Measurements from ENCODE around the gene AGPAT1. TPM values are rescaled to one million over a fixed set of nuclear protein-coding genes. Genes with fewer than 3 reads are reported as not detected.

The AGPAT1 gene
- total and polyA plus RNA-seq, 8 donors = 55.5 to 78.4 (median 69.8) TPM

GRCh38 chr6:32139590-32139989 is 36.3 kb downstream of the AGPAT1 start:
- peaks cover 0 to 36% of the 10 kb centered on the region in 2 donors for H3K27me3 ChIP-seq
- intact Hi-C loops (cut with DNase I) = no loop called here
- no peak for TF ChIP-seq CTCF (IDR thresholded peaks at IDR 0.05)
- H3K4me3 ChIP-seq = no peak overlapping the region
- H3K4me1 ChIP-seq = no peaks in the 10 kb centered on the region
- DNase-seq = no peak
- ATAC-seq = no peak
- no peak overlapping the region for H3K27ac ChIP-seq
- no peaks in the 10 kb centered on the region for H3K36me3 ChIP-seq
- H3K9me3 ChIP-seq = no peaks in the 10 kb centered on the region

DNA sequence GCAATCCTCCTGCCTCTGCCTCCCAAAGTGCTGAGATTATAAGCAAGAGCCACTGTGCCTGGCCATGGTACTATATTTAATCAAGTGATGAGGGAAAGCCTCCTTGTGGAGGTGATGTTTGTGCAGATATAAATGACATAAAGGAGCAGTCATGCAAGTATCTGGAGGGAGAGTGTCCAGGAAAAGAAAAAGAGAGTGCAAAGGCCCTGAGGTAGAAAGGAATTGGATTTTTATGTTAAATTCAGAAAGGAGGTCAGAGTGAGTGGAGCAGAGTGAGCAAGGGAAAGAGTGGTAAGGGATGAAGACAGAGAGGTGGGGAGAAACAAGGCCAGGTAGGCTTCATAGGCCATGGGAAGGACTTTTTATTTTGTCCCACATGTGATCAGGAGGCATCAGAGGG is 38.4 kb downstream of the AGPAT1 start:
- intact Hi-C loops (cut with DNase I) = no loop called here
- TF ChIP-seq CTCF (IDR thresholded peaks at IDR 0.05) = no peak

DNA sequence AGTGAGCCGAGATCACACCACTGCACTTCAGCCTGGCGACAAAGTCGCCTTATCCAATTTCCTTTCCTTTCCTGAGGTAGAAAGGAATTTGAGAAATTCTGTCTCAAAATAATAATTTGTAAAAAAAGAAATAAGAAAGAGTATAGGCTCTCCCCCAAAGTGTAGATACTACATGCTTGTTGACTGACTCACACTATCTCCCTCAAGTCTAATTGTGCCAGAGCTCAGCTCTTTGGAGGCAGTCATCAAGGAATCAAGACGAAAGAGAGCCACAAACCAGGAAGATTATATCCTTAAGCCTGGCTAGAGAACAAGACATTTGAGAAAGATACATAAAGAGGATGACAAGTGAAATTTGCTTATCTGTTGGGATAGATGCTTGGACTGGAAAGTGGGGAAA is 42.1 kb downstream of the AGPAT1 start:
- Histone ChIP-seq H3K27me3 (peaks cover 0 to 11% of the 10 kb centered on the region in 2 donors), H3K9me3 (no peaks in the 10 kb centered on the region), H3K4me3 (no peak overlapping the region), H3K27ac (no peak overlapping the region), H3K36me3 (no peaks in the 10 kb centered on the region), H3K4me1 (peaks cover 9 to 13% of the 10 kb centered on the region in 2 donors)
- intact Hi-C loops (cut with DNase I) = no loop called here
- TF ChIP-seq CTCF (IDR thresholded peaks at IDR 0.05) = no peak
- ATAC-seq = no peak
- no peak for DNase-seq

More for the DNA sequence above, 38.4 kb downstream of the AGPAT1 start:
- H3K27me3 ChIP-seq = peaks cover 0 to 28% of the 10 kb centered on the region in 2 donors
- H3K36me3 ChIP-seq = no peaks in the 10 kb centered on the region
- H3K27ac ChIP-seq = no peak overlapping the region
- DNase-seq = no peak
- no peak for ATAC-seq
- no peaks in the 10 kb centered on the region for H3K4me1 ChIP-seq
- no peaks in the 10 kb centered on the region for H3K9me3 ChIP-seq
- no peak overlapping the region for H3K4me3 ChIP-seq

- Histone ChIP-seq H3K27me3 (peaks cover 0 to 5% of the 10 kb centered on the region in 2 donors), H3K36me3 (no peaks in the 10 kb centered on the region), H3K9me3 (no peaks in the 10 kb centered on the region), H3K4me1 (peaks cover 17 to 22% of the 10 kb centered on the region in 2 donors), H3K27ac (no peak overlapping the region), H3K4me3 (no peak overlapping the region)
- ATAC-seq (no peak), DNase-seq (no peak)
- no peak for TF ChIP-seq CTCF (IDR thresholded peaks at IDR 0.05)
- intact Hi-C loops (cut with DNase I) = no loop called here
These were observed 43.8 kb downstream of the AGPAT1 start for GRCh38 chr6:32132110-32132509.

DNA sequence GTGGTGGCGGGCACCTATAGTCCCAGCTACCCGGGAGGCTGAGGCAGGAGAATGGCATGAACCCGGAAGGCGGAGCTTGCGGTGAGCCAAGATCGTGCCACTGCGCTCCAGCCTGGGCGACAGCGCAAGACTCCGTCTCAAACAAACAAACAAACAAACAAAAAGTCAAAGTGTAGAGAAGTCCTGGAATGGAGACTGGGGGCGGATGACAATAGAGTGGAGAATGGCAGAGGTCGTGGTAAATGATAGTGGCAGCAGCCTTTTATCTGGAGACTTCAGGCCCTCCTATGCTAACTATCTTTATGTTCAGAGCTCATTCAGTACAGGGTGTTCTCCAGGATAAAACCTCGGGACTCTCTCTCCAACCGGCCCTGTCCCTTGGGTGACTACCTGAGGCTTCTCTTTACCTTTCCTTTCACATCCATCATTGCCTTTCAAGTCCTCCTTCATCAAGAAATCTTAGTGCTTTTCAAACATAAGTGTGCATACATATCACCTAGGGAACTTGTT is 44.4 kb downstream of the AGPAT1 start:
- H3K9me3 ChIP-seq = no peaks in the 10 kb centered on the region
- peaks cover 0 to 1% of the 10 kb centered on the region in 2 donors for H3K36me3 ChIP-seq
- DNase-seq = no peak
- intact Hi-C loops (cut with DNase I) = no loop called here
- no peak overlapping the region for H3K4me3 ChIP-seq
- H3K4me1 ChIP-seq = peaks cover 22 to 29% of the 10 kb centered on the region in 2 donors
- H3K27me3 ChIP-seq = peaks cover 0 to 5% of the 10 kb centered on the region in 2 donors
- H3K27ac ChIP-seq = no peak overlapping the region
- TF ChIP-seq CTCF (IDR thresholded peaks at IDR 0.05) = no peak
- ATAC-seq = no peak
